CD4-positive, alpha-beta T cell treated with Interleukin-21 for 1 hour (primary cell): ENCODE results near the gene GNAZ.
A peak's percentile ranks its signal among the peaks of the same experiment; 100 is the strongest.

Experiments used
- DNase-seq: peaks from one replicate; pipeline ENCODE4 v3.0.0-alpha.2; 2020

The GNAZ gene

DNA sequence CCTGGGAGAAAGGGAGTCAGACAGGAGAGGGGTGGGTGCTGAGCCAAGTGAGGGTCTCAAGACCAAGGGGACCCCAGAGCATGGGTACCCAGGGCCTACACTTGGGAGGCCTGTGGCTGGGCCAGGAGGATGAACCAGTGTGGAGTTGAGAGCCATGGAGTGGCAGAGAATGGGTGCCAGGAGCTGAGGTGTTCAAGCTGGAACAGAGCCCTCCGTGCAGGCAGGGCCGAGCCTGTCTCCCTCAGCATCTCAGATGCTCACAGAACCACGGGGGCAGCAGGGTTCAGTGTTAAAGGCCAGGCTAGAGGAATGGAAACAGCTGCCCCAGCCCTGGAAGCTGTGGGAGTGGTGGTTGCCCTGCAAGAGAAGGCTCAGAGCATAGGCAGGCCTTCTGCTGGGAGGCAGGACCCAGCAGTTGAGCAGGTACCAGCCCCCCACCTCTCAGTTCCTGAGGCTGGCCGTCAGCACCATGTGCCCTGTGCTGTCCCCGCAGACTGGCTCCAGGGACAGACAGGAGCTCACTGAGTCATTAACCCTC is 39.2 kb downstream of the GNAZ start:
- no peak for DNase-seq

DNA sequence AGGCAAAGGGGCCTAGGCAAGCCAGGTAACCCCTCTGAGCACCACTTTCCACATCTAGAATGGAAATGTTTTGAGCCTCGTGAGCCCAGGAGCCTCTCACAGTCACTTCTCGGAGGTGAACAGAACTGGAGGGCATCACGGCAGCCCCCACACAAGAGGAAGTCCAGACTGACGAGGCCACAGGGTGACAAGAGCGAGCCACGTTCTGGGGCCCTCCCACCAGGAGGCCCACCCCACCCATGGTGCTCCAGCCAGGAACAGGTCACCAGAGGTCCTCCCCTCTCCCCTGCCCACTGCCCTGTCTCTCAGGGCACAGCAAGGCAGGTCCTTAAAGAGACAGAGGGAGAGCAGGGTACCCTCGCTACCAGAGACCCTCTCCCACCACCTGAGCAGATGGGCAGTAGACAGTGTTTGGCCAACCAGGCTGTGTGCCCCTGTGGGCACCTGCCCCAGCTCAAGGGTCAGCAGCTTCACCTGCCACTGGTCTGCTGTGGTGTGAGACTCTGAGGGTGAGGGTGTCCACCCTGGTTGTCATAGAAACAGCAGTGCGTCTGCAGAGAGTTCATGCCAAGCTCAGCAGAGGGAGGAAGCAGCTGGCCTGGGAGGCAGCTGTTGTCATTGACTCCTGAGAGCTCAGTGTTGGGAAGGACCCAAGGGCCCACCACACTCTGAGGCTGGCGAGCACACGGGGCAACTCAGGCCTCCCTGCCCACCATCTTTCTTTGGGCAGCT is 40.0 kb downstream of the GNAZ start:
- no peak for DNase-seq

DNA sequence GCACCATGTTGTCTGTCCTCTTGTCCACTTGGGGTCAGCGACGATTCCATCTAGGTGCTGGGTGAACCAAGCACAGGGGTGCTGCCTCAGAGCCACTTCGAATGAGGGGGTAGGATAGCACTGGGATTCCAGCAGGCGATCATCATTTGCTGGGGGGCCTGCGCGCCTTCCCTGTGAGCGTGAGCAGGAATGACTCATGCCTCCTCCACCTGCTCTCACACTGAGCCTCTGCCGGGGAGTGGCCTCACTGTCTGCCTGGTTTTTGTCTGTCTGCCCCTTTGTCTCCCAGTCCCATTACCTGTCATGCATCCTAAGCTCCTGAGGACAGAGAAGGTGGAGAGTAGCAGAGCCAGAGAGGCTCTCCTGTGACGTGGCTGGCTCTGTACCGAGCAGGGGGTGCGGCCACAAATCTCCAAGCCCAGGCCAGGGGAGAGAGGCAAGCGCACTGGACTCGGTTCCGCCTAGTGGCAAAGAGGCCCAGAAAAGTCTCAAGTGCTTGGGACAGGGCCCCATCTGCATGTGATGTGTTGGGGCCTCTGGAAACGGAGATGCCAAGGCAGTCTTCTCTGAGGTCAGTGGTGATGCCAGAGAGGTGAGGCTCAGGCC is 40.7 kb downstream of the GNAZ start:
- DNase-seq, result no peak

DNA sequence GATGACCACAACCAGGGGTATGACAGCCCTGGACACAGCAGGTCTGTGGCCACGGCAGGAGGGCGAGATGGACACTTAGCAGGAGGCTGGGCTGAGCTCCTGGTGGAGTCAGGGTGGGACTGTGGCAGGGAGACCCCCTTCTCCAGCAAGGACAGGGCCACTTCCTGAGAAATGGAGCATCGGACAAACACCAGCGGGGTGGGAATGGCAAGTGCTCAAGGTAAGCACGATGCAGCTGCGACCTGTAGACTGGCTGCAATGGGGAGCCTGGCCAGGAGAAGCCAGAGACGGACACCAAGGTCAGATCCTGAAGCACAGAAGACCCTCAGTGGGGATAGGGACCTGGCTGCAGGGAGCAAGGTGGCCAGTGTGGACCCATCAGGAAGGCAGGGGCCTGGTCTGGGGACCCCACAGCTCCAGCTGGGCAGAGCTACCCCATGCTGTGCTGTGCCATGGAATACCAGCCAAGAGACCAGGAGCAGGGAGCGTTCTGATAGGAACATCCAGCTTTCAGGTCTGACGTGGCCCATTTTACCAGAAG is 42.2 kb downstream of the GNAZ start:
- DNase-seq, result no peak

DNA sequence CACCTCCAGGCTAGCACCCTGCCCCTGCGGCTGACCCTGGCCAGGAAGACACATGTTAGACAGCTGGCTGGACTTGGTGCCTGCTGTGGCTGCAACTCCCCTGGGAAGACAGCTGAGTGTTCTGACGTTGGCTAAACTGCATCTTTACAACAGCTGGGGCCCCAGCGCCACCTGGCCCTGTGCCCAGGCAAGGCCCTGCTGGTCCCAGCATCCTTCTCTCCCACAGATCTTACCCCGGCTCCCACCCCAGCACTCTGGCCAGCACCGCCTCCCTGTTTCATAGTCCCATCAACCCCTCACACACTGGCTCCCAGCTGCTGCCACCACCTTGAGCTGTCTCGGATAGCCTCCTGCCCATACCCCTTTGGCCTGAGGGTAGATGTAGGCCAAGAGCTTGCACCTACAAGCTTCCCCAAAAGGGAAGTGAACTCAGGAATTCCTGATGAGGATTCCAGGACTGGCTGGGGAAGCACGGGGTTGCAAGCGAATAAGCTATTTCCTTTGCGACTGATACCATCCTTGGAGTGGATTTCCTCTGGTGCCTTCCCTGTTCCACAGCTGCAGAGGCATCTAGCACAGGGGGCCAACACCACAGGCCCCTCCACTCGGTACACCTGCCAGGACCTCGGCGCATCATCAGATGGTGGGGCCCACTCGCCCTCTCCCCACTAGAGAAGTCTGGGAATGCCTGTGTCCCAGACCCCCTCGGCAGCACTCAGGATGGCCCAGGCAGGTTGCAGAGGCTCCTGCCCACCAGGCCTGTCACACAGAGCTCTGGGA is 42.9 kb downstream of the GNAZ start:
- DNase-seq, result no peak

DNA sequence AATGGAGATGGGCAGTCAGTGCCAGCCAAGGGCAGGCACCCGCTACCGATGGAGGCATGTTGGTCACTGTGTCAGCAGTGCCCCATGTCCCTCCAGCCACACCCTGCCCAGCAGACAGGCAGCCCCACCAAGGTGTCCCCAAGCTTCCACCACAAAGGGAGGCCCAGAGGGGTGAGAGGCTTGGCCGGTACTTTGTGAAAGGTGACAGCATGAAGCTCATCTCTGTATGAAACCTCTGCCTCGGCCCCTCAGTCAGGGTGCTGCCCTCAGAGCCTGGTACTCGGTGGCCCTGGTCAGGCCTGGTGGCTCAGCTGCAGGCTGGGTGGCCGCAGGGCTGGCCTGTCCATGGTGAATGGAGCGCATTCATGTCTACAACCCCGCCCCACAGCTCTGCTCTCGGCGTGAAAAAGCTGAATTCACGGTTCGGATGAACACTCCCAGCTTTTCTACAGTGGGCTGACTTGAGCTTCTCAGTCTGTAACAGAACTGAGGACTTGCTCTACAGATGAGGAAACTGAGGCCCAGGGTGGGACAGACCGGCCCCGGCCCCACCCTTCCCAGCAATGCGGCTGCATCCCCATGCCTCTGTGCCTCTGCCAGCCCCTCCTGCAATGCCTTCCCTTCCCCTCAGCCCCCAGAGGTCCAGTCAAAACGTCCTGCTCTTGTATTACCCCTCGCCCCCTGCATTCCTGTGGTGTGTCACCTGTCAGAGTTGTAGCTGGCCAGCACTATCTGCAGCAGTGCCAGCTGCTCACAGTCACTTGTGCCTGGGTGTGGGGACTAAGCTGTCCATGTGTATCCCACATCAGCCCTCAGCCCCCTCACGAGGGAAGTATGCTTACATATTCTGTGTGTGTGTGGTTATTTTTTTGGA is 43.8 kb downstream of the GNAZ start:
- DNase-seq, result no peak

DNA sequence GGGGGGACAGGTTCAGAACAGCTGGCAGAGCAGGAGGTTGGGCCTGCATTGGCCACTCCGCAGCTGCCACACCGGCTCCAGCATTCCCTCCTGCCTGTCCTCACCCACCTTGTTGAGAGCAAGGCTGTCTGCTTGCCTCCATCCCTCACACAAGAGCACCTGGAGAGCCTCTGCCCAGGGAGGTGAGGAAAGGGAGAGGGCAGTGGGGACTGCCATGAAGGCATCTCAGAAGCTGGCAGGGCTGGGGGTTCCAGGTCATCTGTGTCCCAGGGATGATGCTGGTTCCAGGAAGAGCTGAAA is 44.4 kb downstream of the GNAZ start:
- DNase-seq, result no peak

DNA sequence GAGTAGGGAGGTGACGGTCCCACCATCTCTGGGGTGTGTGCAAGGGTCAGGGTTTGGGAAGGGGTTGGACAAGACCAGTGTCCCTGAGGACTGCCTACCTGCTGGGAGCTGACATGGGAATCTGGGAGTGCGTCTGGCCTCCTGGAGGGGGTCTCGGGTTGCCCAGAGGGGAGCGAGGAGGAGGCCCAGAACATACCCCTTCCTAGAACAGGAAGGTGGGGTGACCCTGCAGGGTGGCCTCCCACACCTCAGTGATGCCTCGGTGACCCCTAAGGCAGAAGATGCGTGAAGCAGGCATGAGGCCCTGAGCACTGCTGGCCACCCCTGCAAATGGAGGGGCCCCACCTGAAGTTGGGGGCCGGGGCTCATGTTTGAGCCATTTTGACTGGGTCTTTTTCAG is 45.0 kb downstream of the GNAZ start:
- no peak for DNase-seq

DNA sequence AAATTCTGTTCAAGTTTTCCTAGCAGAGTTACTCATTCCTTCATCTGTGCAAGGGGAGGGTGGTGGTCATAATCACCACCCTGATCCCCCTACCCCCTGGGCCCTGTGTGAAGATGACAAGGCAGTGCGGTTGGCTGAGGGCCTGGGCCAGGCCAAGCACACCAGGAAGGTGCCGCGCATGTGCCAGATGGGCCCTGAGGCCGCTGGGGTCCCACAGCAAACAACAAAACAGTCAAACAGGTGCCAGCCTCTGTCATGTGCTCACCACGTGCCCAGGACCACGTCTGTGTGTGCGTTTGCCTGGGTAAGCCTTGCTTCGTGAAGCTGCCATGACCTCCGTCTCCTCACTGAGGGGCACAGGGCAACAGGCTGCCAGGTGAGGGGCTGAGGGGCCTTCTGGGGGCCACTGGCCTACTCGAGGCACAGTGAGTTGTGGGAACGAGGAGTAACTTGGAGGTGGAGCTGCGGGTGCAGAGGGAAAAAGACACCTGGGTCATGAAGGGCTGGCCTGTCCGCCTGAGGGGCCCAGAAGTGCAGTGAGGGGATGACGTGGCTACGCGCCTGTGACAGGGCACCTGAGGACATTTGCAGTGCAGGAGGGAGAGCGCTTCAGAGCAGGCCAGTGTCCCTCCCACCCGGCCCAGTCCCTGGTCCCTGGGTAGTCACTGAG is 45.6 kb downstream of the GNAZ start:
- DNase-seq, result no peak

DNA sequence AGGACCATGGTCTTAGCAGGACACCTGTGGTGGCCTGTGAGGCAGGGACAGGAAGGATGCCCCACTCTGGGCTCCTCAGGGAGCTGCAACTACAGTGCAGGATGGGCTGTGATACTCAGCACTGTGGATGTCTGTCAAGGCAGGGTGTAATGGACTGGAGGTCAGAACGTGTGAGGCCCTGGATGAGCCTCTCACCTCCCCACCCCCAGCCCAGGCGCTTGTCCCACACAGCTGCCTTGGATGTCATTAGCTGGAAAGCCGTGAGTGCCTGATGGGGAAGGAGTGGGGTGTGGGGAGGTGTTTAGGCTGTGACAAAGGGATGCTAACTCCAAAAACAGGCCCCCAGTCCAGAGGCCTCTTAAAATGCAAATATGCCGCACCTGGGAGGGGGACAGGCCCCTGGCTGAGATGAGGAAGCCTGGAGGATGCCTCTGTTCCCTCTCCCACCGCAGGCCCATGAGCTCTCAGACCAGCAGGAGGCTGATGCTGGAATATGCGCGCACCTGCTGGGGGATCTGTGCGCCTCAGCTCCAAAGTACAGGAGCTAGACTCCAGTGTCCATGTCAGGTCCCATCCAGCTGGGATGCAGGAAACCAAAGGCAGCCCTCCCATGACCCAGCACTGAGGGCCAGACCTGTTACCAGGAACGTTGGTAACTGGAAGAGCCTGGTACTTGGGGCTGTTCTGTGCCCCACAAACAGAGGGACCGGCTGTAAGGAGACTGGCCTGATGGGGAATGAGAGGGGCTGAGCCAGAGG is 46.4 kb downstream of the GNAZ start:
- DNase-seq, result no peak

DNA sequence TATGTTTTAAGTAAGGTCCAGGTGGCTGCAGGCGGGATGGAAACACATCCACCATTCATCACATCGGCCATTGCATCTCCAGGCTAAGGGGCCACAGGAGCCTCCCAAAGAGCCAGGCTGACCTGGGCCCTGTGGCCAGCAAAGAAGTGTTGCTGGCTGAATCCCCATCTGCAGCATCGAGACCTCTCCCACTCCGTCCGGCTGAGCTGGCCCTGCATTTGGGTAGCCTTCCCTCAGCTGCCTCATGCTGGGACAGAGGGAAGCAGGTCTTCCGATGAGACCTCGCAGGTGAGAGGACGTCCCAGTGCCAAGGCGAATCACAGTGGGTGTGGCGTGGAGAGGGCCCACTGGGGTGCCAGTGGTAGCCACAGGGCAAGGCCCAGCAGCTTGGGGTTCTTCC is 47.0 kb downstream of the GNAZ start:
- no peak for DNase-seq

DNA sequence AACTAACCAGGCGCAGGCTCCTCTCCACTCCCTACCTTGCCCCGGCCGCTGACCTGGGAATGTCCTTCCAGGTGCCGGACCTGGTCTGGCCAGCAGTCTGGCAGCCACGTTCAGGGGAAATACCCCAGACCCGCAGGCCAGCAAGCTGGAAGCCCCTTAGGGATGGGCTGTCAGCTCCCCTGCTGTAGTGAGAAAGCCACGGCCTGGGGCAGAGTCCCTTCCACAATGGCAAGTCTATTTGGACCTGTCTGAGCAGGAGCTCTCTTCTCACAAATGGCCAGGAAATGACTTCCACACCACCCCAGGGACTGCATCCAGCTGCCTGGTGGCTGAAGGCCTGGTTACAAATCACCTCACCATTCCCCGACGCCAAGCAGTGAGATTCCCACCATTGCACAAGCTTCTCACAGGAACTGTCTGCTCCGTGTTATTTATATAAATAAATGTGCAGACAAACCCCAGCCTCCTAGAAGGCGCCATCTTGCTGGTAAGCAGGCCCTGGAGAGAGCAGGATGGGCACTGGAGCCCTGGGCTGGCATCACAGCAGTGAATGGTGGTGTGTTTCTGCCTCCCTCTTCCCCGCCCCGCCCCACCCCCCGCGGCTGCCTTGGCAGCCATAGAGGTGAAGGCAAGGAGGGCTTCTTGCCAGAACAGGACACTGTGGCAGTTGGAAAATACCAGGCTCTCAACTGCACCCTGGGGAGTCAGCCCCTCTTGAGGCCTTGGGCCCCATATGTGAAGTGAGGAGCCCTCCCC is 47.8 kb downstream of the GNAZ start:
- DNase-seq, result no peak

DNA sequence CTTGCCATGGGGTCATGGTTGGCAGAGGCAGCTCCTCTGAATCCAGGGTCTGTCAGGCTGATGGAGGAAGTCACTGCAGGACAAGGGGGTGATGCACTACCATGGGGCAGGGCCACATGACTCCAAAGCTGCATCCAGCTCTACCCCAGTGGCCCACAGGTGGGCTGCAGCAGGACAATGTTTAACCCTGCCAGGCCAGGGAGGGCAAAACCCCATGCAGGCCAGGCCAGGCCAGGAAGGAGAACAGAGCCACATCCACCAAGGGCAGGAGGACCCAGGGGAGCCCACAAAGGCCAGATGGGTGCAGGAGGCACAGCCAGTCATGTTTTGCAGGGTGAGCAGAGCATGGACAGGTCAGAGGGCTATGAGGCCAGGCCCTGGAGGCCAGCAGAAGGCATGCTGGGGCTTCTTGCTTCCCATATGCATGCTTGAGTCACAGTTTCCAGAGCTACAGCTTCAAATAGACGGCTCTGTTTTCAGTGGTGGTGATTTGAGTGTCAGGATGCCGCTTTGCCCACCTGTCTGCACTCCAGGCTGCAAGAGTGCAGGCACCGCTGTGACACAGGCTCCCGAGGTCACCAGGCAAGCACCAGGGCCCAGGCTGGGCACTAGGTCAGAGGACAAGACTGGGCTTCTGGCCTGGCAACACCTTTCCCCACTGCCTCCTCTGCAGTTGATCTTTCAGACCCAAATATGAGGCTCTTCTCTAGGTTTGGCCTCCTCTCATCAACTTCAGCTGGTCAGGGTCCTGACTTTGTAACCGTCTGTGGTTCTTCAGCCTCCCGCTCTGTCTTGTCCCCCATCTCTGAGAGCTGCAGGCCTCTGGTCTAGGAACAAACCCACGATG is 48.6 kb downstream of the GNAZ start:
- no peak for DNase-seq

DNA sequence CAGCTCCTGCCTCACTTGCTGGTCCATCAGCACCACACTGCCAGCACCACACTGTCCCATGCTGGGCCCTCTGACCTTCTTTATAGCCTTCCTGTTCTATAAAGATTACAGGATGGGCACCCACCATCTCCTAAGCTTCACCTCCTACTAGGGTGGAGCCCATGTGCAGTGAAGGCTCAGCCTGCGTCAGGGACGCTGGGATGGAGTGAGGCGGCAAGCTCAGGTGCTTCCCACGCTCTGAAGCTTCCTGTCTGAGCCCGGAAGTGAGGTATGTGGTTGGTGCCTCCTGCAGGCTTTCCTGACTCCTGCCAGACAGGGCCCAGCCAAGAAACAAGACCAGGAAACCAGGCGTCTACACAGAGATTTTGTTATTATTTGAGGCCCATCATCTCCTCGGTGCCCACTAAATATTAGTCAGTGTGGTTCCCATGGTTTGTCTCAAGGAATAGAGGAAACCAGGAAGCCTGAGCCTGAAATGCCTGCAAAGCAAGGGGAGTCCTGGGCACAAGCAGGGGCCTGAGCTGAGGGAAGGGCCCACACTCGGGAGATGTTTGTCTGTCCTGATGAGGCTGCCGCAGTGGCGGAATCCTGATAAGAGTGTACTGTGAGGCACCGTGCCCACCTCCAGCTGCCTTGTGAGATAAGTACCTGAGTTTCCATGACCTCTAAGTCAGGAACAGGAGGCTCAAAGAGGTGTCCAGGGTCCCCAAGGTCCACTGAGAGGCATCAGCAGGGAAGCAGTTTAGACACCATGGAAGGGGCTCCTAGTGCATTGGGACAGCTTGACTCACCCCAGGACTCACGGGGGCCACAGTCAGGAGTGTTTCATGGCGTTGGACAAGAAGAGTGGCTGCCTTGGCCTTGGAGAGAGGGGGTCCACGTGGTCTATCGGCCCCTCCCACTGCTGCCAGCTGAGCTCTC is 49.4 kb downstream of the GNAZ start:
- DNase-seq, result peak; percentile 75

DNA sequence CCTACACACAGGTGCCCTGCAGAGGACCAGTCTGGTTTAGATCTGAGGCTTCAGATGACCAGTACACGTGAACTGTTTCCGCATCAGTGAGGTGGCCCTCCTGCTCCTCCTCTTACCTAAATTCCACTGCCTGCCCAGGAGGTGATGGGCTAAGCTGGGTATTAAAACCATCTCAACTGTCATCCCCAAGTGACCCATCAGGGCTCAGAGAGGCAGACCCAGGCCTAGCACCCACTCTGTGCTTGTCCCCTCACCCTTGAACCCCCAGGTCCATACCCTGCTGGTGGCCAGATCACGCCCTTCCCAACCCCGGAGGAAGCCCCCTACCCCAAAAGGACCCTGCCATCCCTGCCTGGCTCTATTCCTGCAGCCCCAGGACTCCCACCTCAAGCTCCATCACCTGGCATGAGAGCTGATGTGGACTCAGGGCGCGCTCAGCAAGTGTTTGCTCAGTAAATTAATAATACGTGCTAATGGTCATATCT is 50.1 kb downstream of the GNAZ start:
- DNase-seq, result no peak

DNA sequence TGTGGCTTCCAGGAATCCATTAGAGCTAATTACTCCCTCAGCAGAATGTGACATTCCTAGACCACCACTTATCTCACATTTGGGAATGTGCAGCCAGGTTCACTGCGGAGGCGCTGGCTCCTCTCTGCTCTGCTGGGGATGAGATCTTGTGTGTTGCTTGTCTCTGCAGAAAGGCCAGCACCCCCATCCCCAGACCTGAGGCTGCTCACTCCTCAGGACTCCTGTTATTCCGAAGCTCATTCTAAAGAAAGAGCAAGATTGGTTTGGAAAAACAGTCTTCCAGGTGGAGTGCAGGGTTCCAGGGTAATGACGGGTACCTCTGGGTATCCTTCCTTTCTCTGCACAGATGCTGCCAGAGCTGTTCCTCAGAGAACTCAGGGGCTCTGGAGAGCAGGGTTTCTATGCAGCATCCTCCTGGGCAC is 50.7 kb downstream of the GNAZ start:
- no peak for DNase-seq

DNA sequence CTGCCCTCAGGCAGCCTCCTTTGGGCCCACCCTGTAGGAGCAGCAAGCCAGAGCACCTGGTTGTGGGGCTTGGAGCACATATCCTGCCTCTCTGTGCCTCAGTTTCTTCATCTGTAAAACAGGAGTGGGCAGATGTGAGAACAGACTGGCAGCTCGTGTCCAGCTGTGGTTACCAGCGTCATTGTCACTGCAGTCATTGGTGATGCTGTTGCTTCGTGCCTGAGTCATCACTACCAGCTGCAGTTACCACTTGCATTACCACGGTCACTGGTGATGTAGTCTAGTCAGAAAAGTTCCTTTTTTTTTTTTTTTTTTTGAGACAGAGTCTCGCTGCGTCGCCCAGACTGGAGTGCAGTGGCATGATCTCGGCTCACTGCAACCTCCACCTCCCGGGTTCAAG is 51.1 kb downstream of the GNAZ start:
- no peak for DNase-seq

DNA sequence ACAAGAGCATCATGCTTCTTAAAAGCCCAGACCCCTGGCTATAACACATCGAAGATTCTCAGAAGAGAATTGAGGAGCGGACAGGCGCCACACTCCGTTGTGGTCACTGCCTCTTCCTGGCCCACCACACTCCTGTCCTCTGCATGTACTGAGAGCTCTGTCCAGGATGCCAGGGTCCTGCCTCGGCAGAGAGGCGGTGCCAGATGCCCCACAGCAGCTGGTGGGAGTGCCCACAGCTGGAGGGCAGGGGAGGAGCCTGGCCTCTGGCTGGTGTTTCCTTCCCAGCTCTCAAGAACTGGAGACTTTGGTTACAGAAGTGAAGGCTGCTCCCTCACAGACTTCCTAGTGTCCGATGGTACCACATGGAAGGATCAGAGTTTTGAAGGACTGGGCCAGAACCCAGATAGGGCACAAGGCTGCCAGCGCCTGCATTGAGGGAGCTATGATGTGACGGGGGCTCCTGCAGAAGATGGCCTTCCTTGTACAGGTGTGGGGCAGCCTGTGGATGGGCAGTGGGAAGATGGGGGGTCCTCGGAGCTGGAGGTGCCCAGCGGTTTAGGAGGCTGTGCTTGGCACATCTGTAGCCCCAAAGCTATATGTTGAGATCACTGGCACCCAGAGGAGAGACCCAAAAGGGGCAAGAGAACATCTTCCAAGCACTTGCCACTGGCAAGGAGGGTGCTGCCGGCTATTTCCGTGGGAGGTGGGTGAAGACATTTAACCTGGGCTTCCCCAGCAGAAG is 52.1 kb downstream of the GNAZ start:
- no peak for DNase-seq
